Heart left ventricle (tissue), 16 donors: Measurements from ENCODE around the gene TNFRSF4. TPM values are rescaled to one million over a fixed set of nuclear protein-coding genes. Genes with fewer than 3 reads are reported as not detected.
A peak's percentile ranks its signal among the peaks of the same experiment; 100 is the strongest.

Experiments used
- ATAC-seq, 4 donors: fragments of 200-7000 bp; cut with Tn5 transposase; one replicate each; pipeline ENCODE4 v1.9.1; 2020 to 2022; ENCODE audit warnings: moderate library complexity in 4 of 4, mild to moderate bottlenecking in 3 of 4, moderate number of reproducible peaks in 1 of 4
- DNase-seq, 5 donors: peaks; one replicate each; pipeline ENCODE4 v3.0.0-alpha.2; 2020
- H3K27ac ChIP-seq, 12 donors: fragments of 200-600 bp; sonication (generic) in 4 of 12; one replicate each; pipeline versions ENCODE4 v1.5.0 to v1.8.0; 2016 to 2022; ENCODE audit warnings: mild to moderate bottlenecking in 2 of 12
- H3K27me3 ChIP-seq, 9 donors: fragments of 200-600 bp; sonication (generic) in 2 of 9; one replicate each; pipeline versions ENCODE4 v1.5.1 to v1.8.0; 2016 to 2022; ENCODE audit warnings: mild to moderate bottlenecking in 3 of 9
- H3K36me3 ChIP-seq, 9 donors: fragments of 200-600 bp; sonication (generic) in 2 of 9; one replicate each; pipeline versions ENCODE4 v1.5.0 to v1.8.0; 2018 to 2022; ENCODE audit warnings: mild to moderate bottlenecking in 2 of 9
- H3K4me1 ChIP-seq, 12 donors: fragments of 200-600 bp; sonication (generic) in 4 of 12; one replicate each; pipeline versions ENCODE4 v1.5.0 to v1.8.0; 2016 to 2022; ENCODE audit warnings: mild to moderate bottlenecking in 3 of 12
- H3K4me3 ChIP-seq, 12 donors: fragments of 200-600 bp; sonication (generic) in 4 of 12; one replicate each; pipeline versions ENCODE4 v1.5.0 to v1.8.0; 2017 to 2022; ENCODE audit warnings: mild to moderate bottlenecking in 9 of 12, moderate library complexity in 4 of 12
- H3K9me3 ChIP-seq, 12 donors: fragments of 200-600 bp; sonication (generic) in 4 of 12; one replicate each; pipeline versions ENCODE4 v1.5.0 to v1.8.0; 2016 to 2022; ENCODE audit warnings: mild to moderate bottlenecking in 1 of 12
- POLR2A ChIP-seq, 2 donors: fragments of 450-650 bp; IDR thresholded peaks; one replicate each; pipeline ENCODE4 v1.6.1; 2017; ENCODE audit warnings: antibody characterized with exemption in 2 of 2, mild to moderate bottlenecking in 2 of 2, moderate library complexity in 2 of 2
- WGBS, 4 donors: extraction: QIAGEN DNeasy Blood & Tissue Kit in 2 of 4; methylation state at CpG; one replicate each; pipeline versions ENCODE4 v1.1.5 to v1.1.7; 2013 to 2018; 5-methylcytosine and 5-hydroxymethylcytosine counted together
- intact Hi-C, 10 donors: fragments of 100-400 bp; cut with DNase I; formaldehyde crosslinking; loops; one replicate each; pipeline versions ENCODE4 v1.11.1 to v1.14.2; 2022
- polyA plus RNA-seq, 2 donors: library from polyadenylated mRNA; stranded (reverse); fragments of 200-250 nt; gene quantifications; one replicate each; pipeline ENCODE4 v1.2.3, GENCODE V29; 2013
- total RNA-seq, 9 donors: library from RNA; depleted of rRNA in 2 of 9; stranded (reverse); fragments of >200 nt in 2 of 9; fragmentation: NEBNext Ultra II Directional in 3 of 9; extraction: Animal tissue kit (Norgen Biotek cat#: 25700) in 3 of 9; gene quantifications; one replicate each; pipeline versions ENCODE4 v1.1.0 to v1.2.4, GENCODE V29; 2016 to 2023
- TF ChIP-seq, protein P1 (sequence below), 12 donors: fragments of 200-600 bp; sonication (generic) in 4 of 12; IDR thresholded peaks; one replicate each; pipeline versions ENCODE4 v1.5.0 to v1.8.0; 2018 to 2022; ENCODE audit warnings: antibody characterized with exemption in 12 of 12, mild to moderate bottlenecking in 5 of 12
- donor health status: ischemic (EF 13 %, LVEDD 7.1; RV severe dilation, severe dysfunction).
- donor health status: healthy with polysubstance abuse.
- donor health status: DM: no; HTN: yes; CAD: no.
- donor health status: DM: no; HTN: no; CAD: no.
- donor health status: ischemic (EF 25% LVEDD 6.9; RV normal size, moderate dysfunction).
- donor health status: ischemic (EF 25% LVEDD 5.7; RV mildly dilated, moderate dysfunction).
- donor health status: healthy.
- donor health status: DM: yes; HTN: yes; CAD: no.
- donor health status: ischemic (EF 35%, LVEDD 5.7; RV mildly dilated, moderate dysfunction).
- donor health status: nonischemic (EF 11% LVEDD 7.7; RV severe dilation, severe dysfunction).
- donor health status: DM: yes; HTN: yes; CAD: no.
- donor health status: PGD.
- donor health status: ischemic (EF 29% LVEDD 5.4; RV normal size, mild dysfunction).
- donor health status: nonischemic (EF 23%, LVEDD 6.1; RV moderate dilation, normal function).

TNFRSF4 gene
- total and polyA plus RNA-seq, 11 donors: 1.1 to 23.8 (median 2.7) TPM

DNA sequence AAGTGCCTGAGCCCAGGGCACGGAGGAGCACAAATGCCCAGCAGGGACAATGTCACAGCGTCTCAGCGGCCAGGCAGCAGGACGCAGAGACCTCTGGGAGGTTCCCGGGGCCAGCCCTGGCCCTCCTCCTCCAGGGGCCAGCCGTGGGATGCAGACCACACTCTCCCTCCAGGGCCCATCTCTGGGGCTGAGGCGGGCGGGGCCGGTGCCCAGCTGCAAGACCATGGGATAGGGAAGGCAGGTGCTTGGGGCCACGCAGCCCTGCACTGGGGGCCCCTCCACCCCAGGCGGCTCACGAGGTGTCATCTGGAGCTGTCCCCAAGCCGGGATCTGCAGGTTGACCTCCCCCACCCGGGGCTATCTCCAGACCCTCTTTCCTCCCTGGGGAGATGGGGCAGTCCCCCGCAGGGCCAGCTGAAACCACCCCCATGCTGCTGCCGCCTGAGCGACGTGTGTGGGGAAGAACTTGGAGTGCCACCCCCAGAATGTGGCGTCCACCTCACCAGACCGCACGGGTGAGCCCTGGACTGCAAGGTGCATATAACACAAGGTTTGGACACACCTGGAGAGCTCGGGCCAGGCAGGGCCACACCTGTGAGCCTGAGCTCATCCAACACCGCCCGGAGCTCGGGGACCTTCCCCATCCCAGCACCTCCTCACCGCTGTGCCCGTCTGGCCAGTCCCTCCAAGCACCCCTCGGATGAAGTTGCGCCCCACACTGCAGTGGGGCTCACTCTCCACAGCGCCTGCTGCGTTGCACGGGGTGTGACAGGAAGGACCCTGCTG, 44.3 kb downstream of the TNFRSF4 start:
- Histone ChIP-seq H3K27me3 (peaks cover 29 to 95% (median 69%) of the 10 kb centered on the region in 9 donors), H3K4me3 (no peak overlapping the region), H3K36me3 (no peaks in the 10 kb centered on the region), H3K9me3 (no peaks in the 10 kb centered on the region), H3K4me1 (peaks cover 0 to 9% (median 0%) of the 10 kb centered on the region in 12 donors), H3K27ac (no peak overlapping the region)
- intact Hi-C loops: loop anchor here in 1 of 10 donors (5.0 kb wide), 1 partner anchor 37 kb away; no protein-coding TSS in a partner anchor
- no peak for ATAC-seq
- 57 to 66% (median 61%) methylated on average over 14 to 32 of the region's 32 CpGs for WGBS, 4 donors
- TF ChIP-seq, protein P1, sequence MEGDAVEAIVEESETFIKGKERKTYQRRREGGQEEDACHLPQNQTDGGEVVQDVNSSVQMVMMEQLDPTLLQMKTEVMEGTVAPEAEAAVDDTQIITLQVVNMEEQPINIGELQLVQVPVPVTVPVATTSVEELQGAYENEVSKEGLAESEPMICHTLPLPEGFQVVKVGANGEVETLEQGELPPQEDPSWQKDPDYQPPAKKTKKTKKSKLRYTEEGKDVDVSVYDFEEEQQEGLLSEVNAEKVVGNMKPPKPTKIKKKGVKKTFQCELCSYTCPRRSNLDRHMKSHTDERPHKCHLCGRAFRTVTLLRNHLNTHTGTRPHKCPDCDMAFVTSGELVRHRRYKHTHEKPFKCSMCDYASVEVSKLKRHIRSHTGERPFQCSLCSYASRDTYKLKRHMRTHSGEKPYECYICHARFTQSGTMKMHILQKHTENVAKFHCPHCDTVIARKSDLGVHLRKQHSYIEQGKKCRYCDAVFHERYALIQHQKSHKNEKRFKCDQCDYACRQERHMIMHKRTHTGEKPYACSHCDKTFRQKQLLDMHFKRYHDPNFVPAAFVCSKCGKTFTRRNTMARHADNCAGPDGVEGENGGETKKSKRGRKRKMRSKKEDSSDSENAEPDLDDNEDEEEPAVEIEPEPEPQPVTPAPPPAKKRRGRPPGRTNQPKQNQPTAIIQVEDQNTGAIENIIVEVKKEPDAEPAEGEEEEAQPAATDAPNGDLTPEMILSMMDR (IDR thresholded peaks at IDR 0.05): no peak
- no peak for TF ChIP-seq POLR2A (IDR thresholded peaks at IDR 0.05)
- DNase-seq: peak in 3 of 5 donors; percentile 9 to 55 (median 20)

DNA sequence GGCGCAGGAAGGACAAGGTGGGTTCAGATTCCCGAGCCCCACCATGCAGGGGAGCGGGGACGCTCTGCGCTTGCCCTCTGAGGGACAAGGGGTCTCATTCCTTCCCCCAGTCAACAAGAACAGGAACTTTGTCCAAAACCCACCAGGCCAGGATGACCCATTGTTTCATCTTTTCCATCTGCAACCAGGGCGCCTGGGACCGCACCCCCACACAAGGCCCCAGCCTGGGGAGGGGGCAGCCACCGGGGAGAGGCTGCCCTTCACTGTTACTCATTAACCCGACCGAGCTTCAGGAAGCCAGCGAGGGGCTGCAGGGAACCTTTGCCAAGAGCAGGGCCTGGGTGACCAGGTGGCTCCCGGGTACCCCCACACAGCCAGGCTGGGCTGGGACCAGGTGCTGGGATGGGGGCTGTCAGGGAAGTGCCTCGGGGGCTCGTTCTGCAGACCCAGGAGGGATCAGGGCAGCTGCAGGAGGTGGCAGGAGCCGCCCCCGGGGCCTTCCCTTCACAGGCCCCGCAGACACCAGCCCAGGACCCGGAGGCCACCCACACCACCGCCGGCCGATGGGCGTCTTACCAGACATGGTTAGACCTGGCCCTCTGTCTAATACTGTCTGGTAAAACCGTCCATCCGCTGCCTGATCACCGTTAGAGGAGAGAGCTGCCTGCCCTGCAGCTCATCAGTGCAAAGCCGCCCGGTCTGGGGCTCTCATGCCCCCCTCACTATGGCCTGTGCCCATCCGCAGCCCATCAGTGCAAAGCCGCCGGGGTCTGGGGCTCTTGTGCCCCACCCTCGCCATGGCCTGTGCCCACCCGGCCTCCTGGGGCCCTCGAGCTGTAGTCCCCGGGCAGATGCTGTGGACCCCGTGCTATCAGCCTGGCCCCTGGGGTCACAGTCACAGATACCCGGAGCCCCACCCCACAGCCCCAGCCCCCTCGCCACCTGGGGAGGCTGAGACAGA, 45.2 kb downstream of the TNFRSF4 start:
- Histone ChIP-seq H3K4me1 (peaks cover 0 to 4% (median 0%) of the 10 kb centered on the region in 12 donors), H3K9me3 (no peaks in the 10 kb centered on the region), H3K4me3 (no peak overlapping the region), H3K27ac (no peak overlapping the region), H3K27me3 (peaks cover 27 to 93% (median 67%) of the 10 kb centered on the region in 9 donors), H3K36me3 (no peaks in the 10 kb centered on the region)
- 69 to 78% (median 77%) methylated on average over 19 to 37 of the region's 37 CpGs for WGBS, 4 donors
- DNase-seq: peak in 2 of 5 donors; percentile 20 to 61
- no peak for TF ChIP-seq POLR2A (IDR thresholded peaks at IDR 0.05)
- TF ChIP-seq, protein P1 (IDR thresholded peaks at IDR 0.05): no peak
- intact Hi-C loops: loop anchor here in 1 of 10 donors (5.0 kb wide), 1 partner anchor 36 kb away; no protein-coding TSS in a partner anchor
- ATAC-seq: no peak

DNA sequence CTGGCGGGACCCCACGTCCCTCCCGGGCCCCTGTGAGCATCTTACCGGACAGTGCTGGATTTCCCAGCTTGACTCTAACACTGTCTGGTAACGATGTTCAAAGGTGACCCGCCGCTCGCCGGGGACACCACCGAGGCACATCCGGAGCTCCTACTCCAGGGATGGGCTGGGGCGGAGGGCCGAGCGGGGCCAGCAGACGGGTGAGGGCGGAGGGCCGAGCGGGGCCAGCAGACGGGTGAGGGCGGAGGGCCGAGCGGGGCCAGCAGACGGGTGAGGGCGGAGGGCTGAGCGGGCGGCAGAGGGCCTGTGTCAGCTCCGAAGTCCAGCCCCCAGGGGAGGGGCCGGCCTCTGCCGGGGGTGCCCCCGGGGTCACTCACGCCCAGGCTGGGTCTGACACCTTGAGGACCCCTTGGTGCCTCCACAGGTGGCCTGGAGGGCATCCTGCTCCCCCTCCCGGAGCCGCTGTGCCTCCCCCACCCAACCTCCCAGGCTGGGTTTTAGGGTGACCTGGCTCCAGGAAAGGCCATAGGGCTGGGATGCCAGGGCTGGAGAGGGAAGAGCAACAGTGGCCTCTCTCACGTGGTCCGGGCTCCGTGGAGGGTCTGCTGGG, 46.0 kb downstream of the TNFRSF4 start:
- intact Hi-C loops: loop anchor here in 1 of 10 donors (5.0 kb wide), 1 partner anchor 36 kb away; no protein-coding TSS in a partner anchor
- Histone ChIP-seq H3K9me3 (no peaks in the 10 kb centered on the region), H3K27me3 (peaks cover 21 to 93% (median 65%) of the 10 kb centered on the region in 9 donors), H3K36me3 (no peaks in the 10 kb centered on the region), H3K4me1 (no peaks in the 10 kb centered on the region), H3K4me3 (no peak overlapping the region), H3K27ac (no peak overlapping the region)
- ATAC-seq (no peak), DNase-seq (peak in 1 of 5 donors; percentile 17)
- 78 to 83% (median 81%) methylated on average over 31 to 36 of the region's 36 CpGs for WGBS, 4 donors
- no peak for TF ChIP-seq POLR2A (IDR thresholded peaks at IDR 0.05)
- TF ChIP-seq, protein P1 (IDR thresholded peaks at IDR 0.05): no peak
